GM12878 (cell line): ENCODE data around the gene CTIF. TPM values are rescaled to one million over a fixed set of nuclear protein-coding genes. Genes with fewer than 3 reads are reported as not detected.

ENCODE experiments used
- ATAC-seq: fragments of 200-7000 bp; cut with Tn5 transposase; 3 replicates; pipeline ENCODE4 v1.9.1; 2020; ENCODE audit warnings: mild to moderate bottlenecking, moderate library complexity
- BruUV-seq: library from RNA; stranded (reverse); fragments of 400-500 nt; replicated peaks from 2 replicates; lab custom pipeline; 2021; lab: Mats Ljungman, UMichigan
- CTCF ChIA-PET: fragments of 300-600 bp; sonication (Branson Sonifier 250); formaldehyde crosslinking; extraction: SDS; loops from one replicate; lab custom pipeline; 2021; ENCODE audit warnings: inconsistent platforms; lab: Yijun Ruan, JAX
- POLR2A ChIA-PET: fragments of 350-600 bp; formaldehyde crosslinking; extraction: SDS; loops from one replicate; lab custom pipeline; 2021; ENCODE audit warnings: inconsistent platforms; lab: Charles Lee
- RAD21 ChIA-PET: fragments of 300-600 bp; sonication (Branson Sonifier 250); formaldehyde crosslinking; loops from one replicate; lab custom pipeline; 2023; ENCODE audit warnings: antibody characterized with exemption; ENCODE audit not compliant: unreplicated experiment; lab: Charles Lee
- SMC1A ChIA-PET: fragments of 300-600 bp; sonication (Branson Sonifier 250); formaldehyde crosslinking; loops from one replicate; lab custom pipeline; 2023; ENCODE audit not compliant: unreplicated experiment, uncharacterized antibody; lab: Charles Lee
- DNase-seq: peaks from one replicate; pipeline ENCODE4 v3.0.0-alpha.2; 2011; ENCODE audit warnings: low read depth, low spot score
- FAIRE-seq: peaks from 3 replicates; lab custom pipeline; 2011; peaks lifted over from hg19 to GRCh38; lab: Jason Lieb, UNC
- H2AFZ ChIP-seq: 2 replicates; pipeline ENCODE4 v1.6.0; 2011; ENCODE audit warnings: low read depth, low read length, control low read depth; ENCODE audit not compliant: control insufficient read depth
- H3K27ac ChIP-seq: 2 replicates; pipeline ENCODE4 v1.5.1; 2011; ENCODE audit warnings: control low read depth; ENCODE audit not compliant: control insufficient read depth, insufficient read depth
- H3K27me3 ChIP-seq, 2 experiments: replicated peaks in 1 of 2; 2 replicates each; pipeline versions ENCODE4 v1.6.0 to v1.6.1; 2011; ENCODE audit warnings: low read length in 1 of 2; ENCODE audit not compliant: control insufficient read depth in 2 of 2, insufficient read depth in 2 of 2
- H3K36me3 ChIP-seq, 2 experiments: 2 replicates each; pipeline ENCODE4 v1.5.1; 2011; ENCODE audit warnings: low read length in 1 of 2; ENCODE audit not compliant: control insufficient read depth in 2 of 2, insufficient read depth in 2 of 2
- H3K4me1 ChIP-seq: 2 replicates; pipeline ENCODE4 v1.6.1; 2011; ENCODE audit warnings: mild to moderate bottlenecking, low read length, moderate library complexity, mixed read lengths; ENCODE audit not compliant: control insufficient read depth, insufficient read depth
- H3K4me2 ChIP-seq: 2 replicates; pipeline ENCODE4 v1.6.0; 2011; ENCODE audit warnings: control low read depth; ENCODE audit not compliant: control insufficient read depth, insufficient read depth
- H3K4me3 ChIP-seq: fragments of 200-600 bp; sonication (generic); 2 replicates; pipeline ENCODE4 v1.5.1; 2016
- H3K79me2 ChIP-seq: 2 replicates; pipeline ENCODE4 v1.6.0; 2011; ENCODE audit warnings: low read length; ENCODE audit not compliant: control insufficient read depth, insufficient read depth
- H3K9ac ChIP-seq: 2 replicates; pipeline ENCODE4 v1.8.0; 2011; ENCODE audit warnings: low read length, control low read depth, mixed read lengths; ENCODE audit not compliant: control insufficient read depth, insufficient read depth
- H3K9me3 ChIP-seq: replicated peaks from 3 replicates; pipeline ENCODE4 v1.5.1; 2011; ENCODE audit warnings: mild to moderate bottlenecking, low read length; ENCODE audit not compliant: control insufficient read depth, insufficient read depth
- H4K20me1 ChIP-seq: 2 replicates; pipeline ENCODE4 v1.6.0; 2011; ENCODE audit not compliant: control insufficient read depth, insufficient read depth
- CREB1 ChIP-seq: IDR thresholded peaks from 2 replicates; pipeline ENCODE4 v1.6.1; 2012; ENCODE audit warnings: low read depth, mild to moderate bottlenecking, inconsistent platforms
- EED ChIP-seq: sonication (generic); IDR thresholded peaks from 2 replicates; pipeline ENCODE4 v1.6.1; 2016; ENCODE audit warnings: antibody characterized with exemption, low read depth
- ESRRA ChIP-seq: IDR thresholded peaks from 2 replicates; pipeline ENCODE4 v1.6.1; 2012; ENCODE audit warnings: mild to moderate bottlenecking, low read length, improper control_type of control experiment
- HCFC1 ChIP-seq: fragments of 150-350 bp; IDR thresholded peaks from 2 replicates; pipeline ENCODE4 v1.6.1; 2014; ENCODE audit warnings: low read length
- HDAC2 ChIP-seq: fragments of 200-600 bp; sonication (generic); IDR thresholded peaks from 2 replicates; pipeline ENCODE4 v1.6.1; 2017
- MEF2A ChIP-seq: IDR thresholded peaks from 2 replicates; pipeline ENCODE4 v1.6.1; 2011; ENCODE audit warnings: low read depth, mild to moderate bottlenecking, low read length, moderate library complexity; ENCODE audit not compliant: insufficient read depth
- NFIC ChIP-seq: IDR thresholded peaks from 2 replicates; pipeline ENCODE4 v1.6.1; 2012; ENCODE audit warnings: low read depth, mild to moderate bottlenecking, inconsistent platforms, low read length, moderate library complexity
- NFYA ChIP-seq: IDR thresholded peaks from 2 replicates; pipeline ENCODE4 v1.6.1; 2011; ENCODE audit warnings: low read depth, mild to moderate bottlenecking, low read length, improper control_type of control experiment, borderline replicate concordance
- NFYB ChIP-seq: IDR thresholded peaks from 2 replicates; pipeline ENCODE4 v1.6.1; 2011; ENCODE audit warnings: low read depth, mild to moderate bottlenecking, low read length, improper control_type of control experiment, moderate library complexity; ENCODE audit not compliant: insufficient read depth
- PML ChIP-seq: IDR thresholded peaks from 2 replicates; pipeline ENCODE4 v1.6.1; 2012; ENCODE audit warnings: low read length, inconsistent platforms
- POU2F2 ChIP-seq: IDR thresholded peaks from 3 replicates; pipeline ENCODE4 v1.6.1; 2011; ENCODE audit warnings: low read depth, mild to moderate bottlenecking, low read length, borderline replicate concordance
- RB1 ChIP-seq: fragments of 450-650 bp; formaldehyde crosslinking; IDR thresholded peaks from 2 replicates; pipeline ENCODE4 v1.6.1; 2017; ENCODE audit warnings: mild to moderate bottlenecking, borderline replicate concordance
- RBBP5 ChIP-seq: fragments of 200-600 bp; sonication (generic); conservative IDR thresholded peaks from 2 replicates; pipeline ENCODE4 v1.6.1; 2016
- RCOR1 ChIP-seq: conservative IDR thresholded peaks from 2 replicates; pipeline ENCODE4 v1.6.1; 2012; ENCODE audit warnings: low read depth, low read length, improper control_type of control experiment
- SIN3A ChIP-seq: IDR thresholded peaks from 2 replicates; pipeline ENCODE4 v1.6.1; 2012; ENCODE audit warnings: low read depth, low read length, improper control_type of control experiment
- SMC3 ChIP-seq: IDR thresholded peaks from 2 replicates; pipeline ENCODE4 v1.6.1; 2011; ENCODE audit warnings: low read length, improper control_type of control experiment, borderline replicate concordance
- SREBF2 ChIP-seq: IDR thresholded peaks from 2 replicates; pipeline ENCODE4 v1.6.1; 2012; ENCODE audit warnings: mild to moderate bottlenecking, low read length
- TCF7 ChIP-seq: IDR thresholded peaks from 2 replicates; pipeline ENCODE4 v1.6.1; 2014; ENCODE audit warnings: antibody characterized with exemption, borderline replicate concordance
- ZNF207 ChIP-seq: fragments of 450-650 bp; IDR thresholded peaks from 2 replicates; pipeline ENCODE4 v1.6.1; 2014; ENCODE audit warnings: antibody characterized with exemption, mild to moderate bottlenecking, borderline replicate concordance
- WGBS: methylation state at CpG from one replicate; pipeline ENCODE4 v1.1.6; 2016; ENCODE audit warnings: low lambda C conversion rate; ENCODE audit not compliant: insufficient replicate concordance, insufficient coverage; ENCODE audit errors: missing lambda C conversion rate; 5-methylcytosine and 5-hydroxymethylcytosine counted together
- in situ Hi-C: fragments of 300-500 bp; cut with MboI; formaldehyde crosslinking; loops from 9 replicates; pipeline ENCODE4 v1.14.3; 2018; ENCODE audit warnings: mixed read lengths
- intact Hi-C: fragments of 100-400 bp; cut with micrococcal nuclease; formaldehyde crosslinking; loops from one replicate; pipeline ENCODE4 v1.14.2; 2022; ENCODE audit not compliant: unreplicated experiment
- polyA plus RNA-seq, 11 experiments: library from polyadenylated mRNA; depleted of rRNA in 4 of 11; unstranded in 6 of 11; stranded (reverse) in 5 of 11; fragments of >200 nt; fragmentation: Nextera tagmentation in 4 of 11; fragmentation: Illumina TruSeq in 1 of 11; extraction: Ambion mirVana in 4 of 11; extraction: Trizol in 1 of 11; gene quantifications; 1 replicate in 1 of 11; 2 replicates in 10 of 11; pipeline versions ENCODE4 v1.2.1 to v1.2.3, GENCODE V29; 2011 to 2016; ENCODE audit warnings: inconsistent platforms in 2 of 11, missing spikeins in 2 of 11, low read depth in 1 of 11
- total RNA-seq, 4 experiments: library from RNA; depleted of rRNA in 3 of 4; stranded (reverse); fragments of >200 nt in 3 of 4; fragmentation: Illumina TruSeq in 1 of 4; extraction: Trizol in 1 of 4; gene quantifications; 2 replicates each; pipeline versions ENCODE4 v1.2.1 to v1.2.3, GENCODE V29; 2013 to 2021
- TF ChIP-seq, protein P1 (sequence below): fragments of 450-650 bp; formaldehyde crosslinking; IDR thresholded peaks from 2 replicates; pipeline ENCODE4 v1.4.0; 2022; ENCODE audit warnings: mild to moderate bottlenecking, moderate library complexity
- TF ChIP-seq, protein P2 (sequence below): fragments of 150-350 bp; IDR thresholded peaks from 2 replicates; pipeline ENCODE4 v1.6.1; 2016; ENCODE audit warnings: low read depth, low read length

Gene CTIF
- total and polyA plus RNA-seq, 10 of the 15 experiments (the other 5 are each of a cell fraction or from before 2014, with no cell fraction given) = 0.06 to 11.6 (median 2.5) TPM

DNA sequence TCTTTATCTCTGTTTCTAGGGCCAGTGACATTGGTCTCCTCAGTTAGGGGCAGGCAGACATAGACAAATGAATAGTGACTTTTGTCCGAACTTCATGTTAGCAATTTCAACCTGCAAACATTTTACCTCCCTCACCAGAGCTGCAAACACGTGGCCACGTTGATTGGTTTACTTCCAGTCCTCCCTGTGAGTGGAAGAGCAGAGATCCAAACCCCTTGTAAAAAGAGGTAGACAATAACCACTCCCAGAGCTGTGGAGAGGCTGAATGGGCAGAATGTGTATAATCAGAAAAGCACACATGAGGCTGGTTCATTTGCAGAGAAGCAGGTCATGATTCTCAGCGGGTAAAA lies 31.1 kb downstream of the CTIF start (continued):
- TF ChIP-seq RB1 = no peak
- no peak for TF ChIP-seq EED
- no peak for TF ChIP-seq MEF2A
- TF ChIP-seq HDAC2 = no peak

DNA sequence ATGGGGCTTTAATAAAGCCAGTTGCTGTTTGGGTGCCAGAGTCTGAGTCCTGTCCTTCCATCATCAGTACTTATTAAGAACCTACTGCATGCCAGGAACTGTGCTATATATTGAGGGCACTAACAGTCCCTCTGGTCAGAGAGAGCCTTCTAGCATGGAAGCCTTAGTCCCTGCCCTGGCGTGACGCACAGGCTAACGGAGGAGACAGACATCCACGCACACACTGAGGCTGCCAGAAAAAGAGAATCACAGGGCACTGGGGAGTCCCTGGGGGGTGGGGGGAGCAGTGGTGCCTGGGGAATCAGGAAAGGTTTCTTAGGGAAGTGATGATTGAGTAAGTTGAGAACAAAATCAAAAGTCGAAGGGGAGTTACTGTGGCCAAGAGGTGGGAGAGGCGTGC lies 31.5 kb downstream of the CTIF start:
- Histone ChIP-seq H3K4me2 (no peak overlapping the region), H3K9ac (no peak overlapping the region), H3K4me1 (no peaks in the 10 kb centered on the region), H3K27ac (no peak overlapping the region), H3K36me3 (no peaks in the 10 kb centered on the region), H3K27me3 (no peaks in the 10 kb centered on the region), H2AFZ (no peak overlapping the region), H3K9me3 (no peaks in the 10 kb centered on the region; the same call in 2 of the 3 replicates), H3K79me2 (no peaks in the 10 kb centered on the region), H4K20me1 (no peaks in the 10 kb centered on the region), H3K4me3 (no peak overlapping the region)
- no peak for TF ChIP-seq TCF7
- TF ChIP-seq ZNF207 = no peak
- no peak for TF ChIP-seq RBBP5
- TF ChIP-seq CREB1 = no peak
- no peak for TF ChIP-seq POU2F2
- TF ChIP-seq HCFC1 = no peak
- TF ChIP-seq, protein P1, sequence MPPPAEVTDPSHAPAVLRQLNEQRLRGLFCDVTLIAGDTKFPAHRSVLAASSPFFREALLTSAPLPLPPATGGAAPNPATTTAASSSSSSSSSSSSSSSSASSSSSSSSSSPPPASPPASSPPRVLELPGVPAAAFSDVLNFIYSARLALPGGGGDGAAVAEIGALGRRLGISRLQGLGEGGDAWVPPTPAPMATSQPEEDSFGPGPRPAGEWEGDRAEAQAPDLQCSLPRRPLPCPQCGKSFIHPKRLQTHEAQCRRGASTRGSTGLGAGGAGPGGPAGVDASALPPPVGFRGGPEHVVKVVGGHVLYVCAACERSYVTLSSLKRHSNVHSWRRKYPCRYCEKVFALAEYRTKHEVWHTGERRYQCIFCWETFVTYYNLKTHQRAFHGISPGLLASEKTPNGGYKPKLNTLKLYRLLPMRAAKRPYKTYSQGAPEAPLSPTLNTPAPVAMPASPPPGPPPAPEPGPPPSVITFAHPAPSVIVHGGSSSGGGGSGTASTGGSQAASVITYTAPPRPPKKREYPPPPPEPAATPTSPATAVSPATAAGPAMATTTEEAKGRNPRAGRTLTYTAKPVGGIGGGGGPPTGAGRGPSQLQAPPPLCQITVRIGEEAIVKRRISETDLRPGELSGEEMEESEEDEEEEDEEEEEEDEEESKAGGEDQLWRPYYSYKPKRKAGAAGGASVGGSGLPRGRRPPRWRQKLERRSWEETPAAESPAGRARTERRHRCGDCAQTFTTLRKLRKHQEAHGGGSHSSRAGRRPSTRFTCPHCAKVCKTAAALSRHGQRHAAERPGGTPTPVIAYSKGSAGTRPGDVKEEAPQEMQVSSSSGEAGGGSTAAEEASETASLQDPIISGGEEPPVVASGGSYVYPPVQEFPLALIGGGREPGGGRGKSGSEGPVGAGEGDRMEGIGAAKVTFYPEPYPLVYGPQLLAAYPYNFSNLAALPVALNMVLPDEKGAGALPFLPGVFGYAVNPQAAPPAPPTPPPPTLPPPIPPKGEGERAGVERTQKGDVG (CRISPR knock-in tag) = no peak
- no peak for TF ChIP-seq NFYA
- TF ChIP-seq ESRRA = no peak
- no peak for TF ChIP-seq RCOR1
- TF ChIP-seq NFYB = no peak
- TF ChIP-seq, protein P2, sequence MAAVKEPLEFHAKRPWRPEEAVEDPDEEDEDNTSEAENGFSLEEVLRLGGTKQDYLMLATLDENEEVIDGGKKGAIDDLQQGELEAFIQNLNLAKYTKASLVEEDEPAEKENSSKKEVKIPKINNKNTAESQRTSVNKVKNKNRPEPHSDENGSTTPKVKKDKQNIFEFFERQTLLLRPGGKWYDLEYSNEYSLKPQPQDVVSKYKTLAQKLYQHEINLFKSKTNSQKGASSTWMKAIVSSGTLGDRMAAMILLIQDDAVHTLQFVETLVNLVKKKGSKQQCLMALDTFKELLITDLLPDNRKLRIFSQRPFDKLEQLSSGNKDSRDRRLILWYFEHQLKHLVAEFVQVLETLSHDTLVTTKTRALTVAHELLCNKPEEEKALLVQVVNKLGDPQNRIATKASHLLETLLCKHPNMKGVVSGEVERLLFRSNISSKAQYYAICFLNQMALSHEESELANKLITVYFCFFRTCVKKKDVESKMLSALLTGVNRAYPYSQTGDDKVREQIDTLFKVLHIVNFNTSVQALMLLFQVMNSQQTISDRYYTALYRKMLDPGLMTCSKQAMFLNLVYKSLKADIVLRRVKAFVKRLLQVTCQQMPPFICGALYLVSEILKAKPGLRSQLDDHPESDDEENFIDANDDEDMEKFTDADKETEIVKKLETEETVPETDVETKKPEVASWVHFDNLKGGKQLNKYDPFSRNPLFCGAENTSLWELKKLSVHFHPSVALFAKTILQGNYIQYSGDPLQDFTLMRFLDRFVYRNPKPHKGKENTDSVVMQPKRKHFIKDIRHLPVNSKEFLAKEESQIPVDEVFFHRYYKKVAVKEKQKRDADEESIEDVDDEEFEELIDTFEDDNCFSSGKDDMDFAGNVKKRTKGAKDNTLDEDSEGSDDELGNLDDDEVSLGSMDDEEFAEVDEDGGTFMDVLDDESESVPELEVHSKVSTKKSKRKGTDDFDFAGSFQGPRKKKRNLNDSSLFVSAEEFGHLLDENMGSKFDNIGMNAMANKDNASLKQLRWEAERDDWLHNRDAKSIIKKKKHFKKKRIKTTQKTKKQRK = no peak
- TF ChIP-seq PML = no peak
- TF ChIP-seq SMC3 = no peak
- TF ChIP-seq SIN3A = no peak
- TF ChIP-seq SREBF2 = no peak
- no peak for TF ChIP-seq NFIC
- in situ Hi-C loops = no loop called here
- WGBS = 84% methylated on average over 6 of the region's 6 CpGs
- no peak for FAIRE-seq
- ChIA-PET POLR2A (no interaction called here), CTCF (no interaction called here), SMC1A (no interaction called here), RAD21 (no interaction called here)
- no peak for DNase-seq
- BruUV-seq = no TSS peak
- ATAC-seq = no peak
- intact Hi-C loops = no loop called here
